PFSK-1 (cell line): ENCODE results near the gene LRRIQ3.

Experiments
- POLR2AphosphoS5 ChIP-seq: IDR thresholded peaks from 2 replicates; pipeline ENCODE4 v1.6.1; 2012; ENCODE audit warnings: low read depth, mild to moderate bottlenecking, control low read depth, low read length, moderate library complexity
- REST ChIP-seq, 2 experiments: IDR thresholded peaks; 2 replicates each; pipeline versions ENCODE4 v1.6.1 to v1.8.0; 2011 to 2012; ENCODE audit warnings: low read depth in 2 of 2, low read length in 2 of 2, control low read depth in 1 of 2, inconsistent platforms in 1 of 2, mild to moderate bottlenecking in 1 of 2, moderate library complexity in 1 of 2; ENCODE audit not compliant: insufficient read depth in 1 of 2
- SIN3A ChIP-seq: IDR thresholded peaks from 2 replicates; pipeline ENCODE4 v1.6.1; 2012; ENCODE audit warnings: mild to moderate bottlenecking, low read length, moderate library complexity, borderline replicate concordance; ENCODE audit not compliant: insufficient read depth
- TAF1 ChIP-seq: IDR thresholded peaks from 2 replicates; pipeline ENCODE4 v1.6.1; 2012; ENCODE audit warnings: low read length, control low read depth, borderline replicate concordance; ENCODE audit not compliant: insufficient read depth

GRCh38 chr1:74050386-74050785 lies 147.6 kb downstream of the LRRIQ3 start:
- TF ChIP-seq REST (IDR thresholded peaks at IDR 0.05; ENCODE audit: insufficient read depth in 1 of 2, low read depth in 2 of 2, low read length in 2 of 2) (no peak), POLR2AphosphoS5 (no peak), TAF1 (no peak), SIN3A (no peak)
